ENCODE measurements around the gene ELL.

DNA sequence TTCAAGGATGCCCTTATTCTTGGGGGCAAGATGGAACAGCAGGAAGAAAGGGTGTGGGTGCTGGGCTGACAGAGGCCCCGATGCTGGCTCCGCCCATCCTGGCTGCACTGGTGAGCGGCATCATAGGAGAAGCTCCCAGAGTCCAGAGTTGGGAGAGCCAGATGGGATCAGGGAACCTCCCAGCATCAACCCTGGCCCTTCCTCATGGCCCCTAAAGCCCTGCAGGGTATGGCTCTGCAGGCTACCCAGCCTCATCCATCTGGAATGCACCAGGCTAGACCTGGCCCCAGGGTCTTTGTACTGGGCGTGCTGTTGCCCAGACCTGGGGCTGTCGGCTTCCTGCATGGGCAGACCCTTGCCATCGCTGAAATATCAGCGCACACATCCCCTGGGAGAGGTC, 7.9 kb upstream of the ELL start:
- TF ChIP-seq, protein P1, sequence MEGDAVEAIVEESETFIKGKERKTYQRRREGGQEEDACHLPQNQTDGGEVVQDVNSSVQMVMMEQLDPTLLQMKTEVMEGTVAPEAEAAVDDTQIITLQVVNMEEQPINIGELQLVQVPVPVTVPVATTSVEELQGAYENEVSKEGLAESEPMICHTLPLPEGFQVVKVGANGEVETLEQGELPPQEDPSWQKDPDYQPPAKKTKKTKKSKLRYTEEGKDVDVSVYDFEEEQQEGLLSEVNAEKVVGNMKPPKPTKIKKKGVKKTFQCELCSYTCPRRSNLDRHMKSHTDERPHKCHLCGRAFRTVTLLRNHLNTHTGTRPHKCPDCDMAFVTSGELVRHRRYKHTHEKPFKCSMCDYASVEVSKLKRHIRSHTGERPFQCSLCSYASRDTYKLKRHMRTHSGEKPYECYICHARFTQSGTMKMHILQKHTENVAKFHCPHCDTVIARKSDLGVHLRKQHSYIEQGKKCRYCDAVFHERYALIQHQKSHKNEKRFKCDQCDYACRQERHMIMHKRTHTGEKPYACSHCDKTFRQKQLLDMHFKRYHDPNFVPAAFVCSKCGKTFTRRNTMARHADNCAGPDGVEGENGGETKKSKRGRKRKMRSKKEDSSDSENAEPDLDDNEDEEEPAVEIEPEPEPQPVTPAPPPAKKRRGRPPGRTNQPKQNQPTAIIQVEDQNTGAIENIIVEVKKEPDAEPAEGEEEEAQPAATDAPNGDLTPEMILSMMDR (IDR thresholded peaks at IDR 0.05; ENCODE audit: insufficient read depth, low read depth, low read length), result no peak
- TF ChIP-seq EZH2 (IDR thresholded peaks at IDR 0.05; ENCODE audit: insufficient read depth, low read length), result no peak
